ENCODE measurements around the gene MTARC2. TPM values are rescaled to one million over a fixed set of nuclear protein-coding genes. Genes with fewer than 3 reads are reported as not detected.

Gene MTARC2
- polyA plus RNA-seq, 1 donor from 2014 or later, result not detected

DNA sequence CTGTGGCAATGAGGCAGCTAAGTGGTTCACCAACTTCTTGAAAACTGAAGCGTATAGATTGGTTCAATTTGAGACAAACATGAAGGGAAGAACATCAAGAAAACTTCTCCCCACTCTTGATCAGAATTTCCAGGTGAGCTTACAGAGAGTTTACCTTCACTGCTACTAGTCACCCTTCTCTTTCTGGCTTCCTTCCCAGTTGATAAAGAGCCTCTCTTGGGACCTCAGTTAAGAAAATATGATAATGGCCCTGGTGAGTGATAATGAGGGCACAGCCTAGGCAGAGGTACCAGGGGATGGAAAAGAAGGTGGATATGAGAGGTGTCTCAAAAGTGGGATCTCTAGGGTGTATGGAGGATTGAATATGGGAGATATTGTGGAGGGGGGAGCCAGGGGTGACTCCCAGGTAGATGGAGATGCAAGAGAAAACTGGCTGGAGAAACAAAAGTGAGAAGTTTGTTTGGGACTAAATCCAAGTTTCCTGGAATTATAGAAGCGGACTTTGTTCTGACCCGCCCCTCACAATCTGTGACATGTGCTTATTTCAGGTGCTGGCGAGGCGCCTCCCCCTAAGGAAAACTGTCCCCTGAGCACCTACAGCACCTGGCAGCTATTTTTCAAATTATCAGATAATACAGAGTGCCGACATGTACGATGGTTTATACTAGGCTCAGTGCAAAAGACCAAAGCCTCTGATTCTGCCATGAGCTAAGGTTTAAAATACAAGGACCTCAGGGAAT lies 13.7 kb downstream of the MTARC2 start:
- Histone ChIP-seq H3K9ac (ENCODE audit: low read length) (no peak overlapping the region), H3K27me3 (ENCODE audit: insufficient read depth, low read depth, low read length) (no peaks in the 10 kb centered on the region), H3K27ac (ENCODE audit: low read length) (no peak overlapping the region), H4K20me1 (ENCODE audit: insufficient read depth) (no peaks in the 10 kb centered on the region), H3K9me3 (ENCODE audit: low read length) (no peaks in the 10 kb centered on the region), H3K36me3 (ENCODE audit: insufficient read depth, low read length) (no peaks in the 10 kb centered on the region), H3K4me2 (ENCODE audit: low read length) (no peak overlapping the region), H2AFZ (ENCODE audit: low read depth, low read length) (no peak overlapping the region), H3F3A (ENCODE audit: insufficient read depth, low read length, poor library complexity, severe bottlenecking) (no peaks in the 10 kb centered on the region), H3K9me2 (ENCODE audit: insufficient read depth, low read length) (no peaks in the 10 kb centered on the region), H3K4me3 (ENCODE audit: low read length) (no peak overlapping the region), H3K79me2 (replicated peaks; ENCODE audit: insufficient read depth, low read length) (no peaks in the 10 kb centered on the region)
- no peak for TF ChIP-seq POLR2AphosphoS5 (IDR thresholded peaks at IDR 0.05)
- TF ChIP-seq, protein P1, sequence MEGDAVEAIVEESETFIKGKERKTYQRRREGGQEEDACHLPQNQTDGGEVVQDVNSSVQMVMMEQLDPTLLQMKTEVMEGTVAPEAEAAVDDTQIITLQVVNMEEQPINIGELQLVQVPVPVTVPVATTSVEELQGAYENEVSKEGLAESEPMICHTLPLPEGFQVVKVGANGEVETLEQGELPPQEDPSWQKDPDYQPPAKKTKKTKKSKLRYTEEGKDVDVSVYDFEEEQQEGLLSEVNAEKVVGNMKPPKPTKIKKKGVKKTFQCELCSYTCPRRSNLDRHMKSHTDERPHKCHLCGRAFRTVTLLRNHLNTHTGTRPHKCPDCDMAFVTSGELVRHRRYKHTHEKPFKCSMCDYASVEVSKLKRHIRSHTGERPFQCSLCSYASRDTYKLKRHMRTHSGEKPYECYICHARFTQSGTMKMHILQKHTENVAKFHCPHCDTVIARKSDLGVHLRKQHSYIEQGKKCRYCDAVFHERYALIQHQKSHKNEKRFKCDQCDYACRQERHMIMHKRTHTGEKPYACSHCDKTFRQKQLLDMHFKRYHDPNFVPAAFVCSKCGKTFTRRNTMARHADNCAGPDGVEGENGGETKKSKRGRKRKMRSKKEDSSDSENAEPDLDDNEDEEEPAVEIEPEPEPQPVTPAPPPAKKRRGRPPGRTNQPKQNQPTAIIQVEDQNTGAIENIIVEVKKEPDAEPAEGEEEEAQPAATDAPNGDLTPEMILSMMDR (IDR thresholded peaks at IDR 0.05; ENCODE audit: poor library complexity, severe bottlenecking), result no peak
- TF ChIP-seq, protein P2, sequence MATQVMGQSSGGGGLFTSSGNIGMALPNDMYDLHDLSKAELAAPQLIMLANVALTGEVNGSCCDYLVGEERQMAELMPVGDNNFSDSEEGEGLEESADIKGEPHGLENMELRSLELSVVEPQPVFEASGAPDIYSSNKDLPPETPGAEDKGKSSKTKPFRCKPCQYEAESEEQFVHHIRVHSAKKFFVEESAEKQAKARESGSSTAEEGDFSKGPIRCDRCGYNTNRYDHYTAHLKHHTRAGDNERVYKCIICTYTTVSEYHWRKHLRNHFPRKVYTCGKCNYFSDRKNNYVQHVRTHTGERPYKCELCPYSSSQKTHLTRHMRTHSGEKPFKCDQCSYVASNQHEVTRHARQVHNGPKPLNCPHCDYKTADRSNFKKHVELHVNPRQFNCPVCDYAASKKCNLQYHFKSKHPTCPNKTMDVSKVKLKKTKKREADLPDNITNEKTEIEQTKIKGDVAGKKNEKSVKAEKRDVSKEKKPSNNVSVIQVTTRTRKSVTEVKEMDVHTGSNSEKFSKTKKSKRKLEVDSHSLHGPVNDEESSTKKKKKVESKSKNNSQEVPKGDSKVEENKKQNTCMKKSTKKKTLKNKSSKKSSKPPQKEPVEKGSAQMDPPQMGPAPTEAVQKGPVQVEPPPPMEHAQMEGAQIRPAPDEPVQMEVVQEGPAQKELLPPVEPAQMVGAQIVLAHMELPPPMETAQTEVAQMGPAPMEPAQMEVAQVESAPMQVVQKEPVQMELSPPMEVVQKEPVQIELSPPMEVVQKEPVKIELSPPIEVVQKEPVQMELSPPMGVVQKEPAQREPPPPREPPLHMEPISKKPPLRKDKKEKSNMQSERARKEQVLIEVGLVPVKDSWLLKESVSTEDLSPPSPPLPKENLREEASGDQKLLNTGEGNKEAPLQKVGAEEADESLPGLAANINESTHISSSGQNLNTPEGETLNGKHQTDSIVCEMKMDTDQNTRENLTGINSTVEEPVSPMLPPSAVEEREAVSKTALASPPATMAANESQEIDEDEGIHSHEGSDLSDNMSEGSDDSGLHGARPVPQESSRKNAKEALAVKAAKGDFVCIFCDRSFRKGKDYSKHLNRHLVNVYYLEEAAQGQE (IDR thresholded peaks at IDR 0.05; ENCODE audit: borderline replicate concordance), result no peak
- no peak for TF ChIP-seq TAF1 (IDR thresholded peaks at IDR 0.05; ENCODE audit: low read depth)
- TF ChIP-seq RAD21 (conservative IDR thresholded peaks at IDR 0.05), result no peak
- TF ChIP-seq MXI1 (conservative IDR thresholded peaks at IDR 0.05; ENCODE audit: poor library complexity, severe bottlenecking), result no peak
- TF ChIP-seq EZH2 (IDR thresholded peaks at IDR 0.05; ENCODE audit: borderline replicate concordance, insufficient read depth, low read length, poor library complexity, severe bottlenecking), result no peak
- TF ChIP-seq EP300 (conservative IDR thresholded peaks at IDR 0.05; ENCODE audit: poor library complexity, severe bottlenecking), result no peak
- no peak for TF ChIP-seq SMC3 (conservative IDR thresholded peaks at IDR 0.05; ENCODE audit: poor library complexity)

DNA sequence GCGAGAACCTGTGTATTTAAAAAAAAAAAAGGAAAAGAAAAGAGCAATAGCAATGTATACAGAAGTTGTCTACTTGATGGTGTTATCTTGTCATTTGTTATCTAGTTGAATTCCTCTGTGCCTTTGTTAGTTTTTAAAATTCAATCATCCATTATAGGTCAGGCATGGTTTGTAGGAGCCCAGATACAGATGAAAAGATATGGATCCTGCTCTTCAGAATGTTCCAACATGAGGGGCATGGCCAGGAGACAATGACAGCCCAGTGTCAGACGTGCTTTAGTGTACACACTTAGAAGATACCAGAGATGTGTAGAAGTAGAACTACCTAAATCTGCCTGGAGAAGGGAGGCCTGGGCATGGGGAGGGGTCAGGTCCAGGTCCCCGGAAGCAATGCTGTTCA lies 16.6 kb downstream of the MTARC2 start:
- H3K79me2 ChIP-seq (replicated peaks; ENCODE audit: insufficient read depth, low read length), result no peaks in the 10 kb centered on the region
- H3K36me3 ChIP-seq (ENCODE audit: insufficient read depth, low read length), result no peaks in the 10 kb centered on the region
- no peak overlapping the region for H3K9ac ChIP-seq (ENCODE audit: low read length)
- no peak overlapping the region for H3K4me2 ChIP-seq (ENCODE audit: low read length)
- no peak overlapping the region for H3K27ac ChIP-seq (ENCODE audit: low read length)
- H2AFZ ChIP-seq (ENCODE audit: low read depth, low read length), result no peak overlapping the region
- no peaks in the 10 kb centered on the region for H3K27me3 ChIP-seq (ENCODE audit: insufficient read depth, low read depth, low read length)
- no peaks in the 10 kb centered on the region for H3K9me2 ChIP-seq (ENCODE audit: insufficient read depth, low read length)
- H3K9me3 ChIP-seq (ENCODE audit: low read length), result no peaks in the 10 kb centered on the region
- H4K20me1 ChIP-seq (ENCODE audit: insufficient read depth), result no peaks in the 10 kb centered on the region
- no peak overlapping the region for H3K4me3 ChIP-seq (ENCODE audit: low read length)
- TF ChIP-seq SMC3 (conservative IDR thresholded peaks at IDR 0.05; ENCODE audit: poor library complexity) (no peak), MXI1 (conservative IDR thresholded peaks at IDR 0.05; ENCODE audit: poor library complexity, severe bottlenecking) (no peak), EZH2 (IDR thresholded peaks at IDR 0.05; ENCODE audit: borderline replicate concordance, insufficient read depth, low read length, poor library complexity, severe bottlenecking) (no peak), EP300 (conservative IDR thresholded peaks at IDR 0.05; ENCODE audit: poor library complexity, severe bottlenecking) (no peak), POLR2AphosphoS5 (IDR thresholded peaks at IDR 0.05) (no peak), TAF1 (IDR thresholded peaks at IDR 0.05; ENCODE audit: low read depth) (no peak), RAD21 (conservative IDR thresholded peaks at IDR 0.05) (no peak)
- TF ChIP-seq, protein P2 (IDR thresholded peaks at IDR 0.05; ENCODE audit: borderline replicate concordance), result no peak
- TF ChIP-seq, protein P1 (IDR thresholded peaks at IDR 0.05; ENCODE audit: poor library complexity, severe bottlenecking), result no peak
- no peaks in the 10 kb centered on the region for H3F3A ChIP-seq (ENCODE audit: insufficient read depth, low read length, poor library complexity, severe bottlenecking)
